Activated CD8-positive, alpha-beta memory T cell treated with anti-CD3 and anti-CD28 coated beads, Interleukin-2, amount 10 ng/mL, durations not matched to agents 7 days and 5 days (primary cell): ENCODE results near the gene TKT. TPM values are rescaled to one million over a fixed set of nuclear protein-coding genes. Genes with fewer than 3 reads are reported as not detected.

ENCODE experiments used
- ATAC-seq: fragments of 150-1000 bp; cut with Tn5 transposase; one replicate; pipeline ENCODE4 v1.10.0; 2021; ENCODE audit warnings: moderate library complexity
- CTCF ChIA-PET: fragments of 350-600 bp; sonication (Branson Sonifier 250); formaldehyde crosslinking; loops from one replicate; lab custom pipeline; 2021; ENCODE audit warnings: antibody characterized with exemption; lab: Charles Lee
- DNase-seq: peaks from one replicate; pipeline ENCODE4 v3.0.0-alpha.2; 2020
- H3K27ac Mint-ChIP-seq: one replicate; pipeline ENCODE4 v1.8.0; 2021; ENCODE audit warnings: mild to moderate bottlenecking, mixed read lengths
- H3K27me3 Mint-ChIP-seq: one replicate; pipeline ENCODE4 v1.8.0; 2021; ENCODE audit warnings: mixed read lengths
- H3K36me3 Mint-ChIP-seq: one replicate; pipeline ENCODE4 v1.8.0; 2021; ENCODE audit warnings: mild to moderate bottlenecking, mixed read lengths
- H3K4me1 Mint-ChIP-seq: one replicate; pipeline ENCODE4 v1.8.0; 2021; ENCODE audit warnings: mixed read lengths
- H3K4me3 Mint-ChIP-seq: one replicate; pipeline ENCODE4 v1.8.0; 2021; ENCODE audit warnings: mild to moderate bottlenecking, moderate library complexity, mixed read lengths
- H3K9me3 Mint-ChIP-seq: one replicate; pipeline ENCODE4 v1.8.0; 2022; ENCODE audit warnings: low read depth, mixed read lengths
- total RNA-seq, 2 experiments: library from RNA; stranded (reverse); gene quantifications; one replicate each; pipeline ENCODE4 v1.2.3, GENCODE V29; 2021

TKT gene
- total RNA-seq, 2 experiments from 2014 or later, result 226 to 231 TPM

- Mint-ChIP-seq H3K4me3 (no peak overlapping the region), H3K36me3 (no peaks in the 10 kb centered on the region), H3K4me1 (no peaks in the 10 kb centered on the region), H3K27ac (no peak overlapping the region), H3K27me3 (peaks cover 6% of the 10 kb centered on the region), H3K9me3 (no peaks in the 10 kb centered on the region)
- CTCF ChIA-PET, result interaction anchor here (1.0 to 2.1 kb wide), 3 partner anchors 66 to 68 kb away, joined by 3 to 6 read pairs (median 4); no protein-coding TSS in a partner anchor
- no peak for DNase-seq
- no peak for ATAC-seq
Observed at GRCh38 chr3:53202331-53203015, 53.3 kb downstream of the TKT start.

- Mint-ChIP-seq H3K27ac (no peak overlapping the region), H3K27me3 (no peaks in the 10 kb centered on the region), H3K4me3 (no peak overlapping the region), H3K9me3 (no peaks in the 10 kb centered on the region), H3K36me3 (no peaks in the 10 kb centered on the region), H3K4me1 (peaks cover 7% of the 10 kb centered on the region)
- CTCF ChIA-PET, result interaction anchor here (0.8 to 2.1 kb wide), 6 partner anchors 9 to 88 kb away, joined by 3 to 7 read pairs (median 4); partner anchors contain the start of gene PRKCD
- ATAC-seq, result no peak
- no peak for DNase-seq
Observed at GRCh38 chr3:53200501-53201498, 55.0 kb downstream of the TKT start.

- no peak for DNase-seq
- CTCF ChIA-PET, result interaction anchor here (0.7 to 1.7 kb wide), 4 partner anchors 21 to 89 kb away, joined by 3 to 4 read pairs (median 3); partner anchors contain the start of gene PRKCD
- Mint-ChIP-seq H3K27me3 (no peaks in the 10 kb centered on the region), H3K9me3 (no peaks in the 10 kb centered on the region), H3K4me3 (no peak overlapping the region), H3K27ac (no peak overlapping the region), H3K36me3 (no peaks in the 10 kb centered on the region), H3K4me1 (peaks cover 11% of the 10 kb centered on the region)
- ATAC-seq, result no peak
Observed at GRCh38 chr3:53199834-53200233, 56.0 kb downstream of the TKT start.

GRCh38 chr3:53198996-53199395 is 56.8 kb downstream of the TKT start:
- Mint-ChIP-seq H3K4me3 (no peak overlapping the region), H3K27me3 (no peaks in the 10 kb centered on the region), H3K27ac (no peak overlapping the region), H3K4me1 (peaks cover 11% of the 10 kb centered on the region), H3K9me3 (no peaks in the 10 kb centered on the region), H3K36me3 (no peaks in the 10 kb centered on the region)
- CTCF ChIA-PET, result interaction anchor here (0.7 to 1.9 kb wide), 3 partner anchors 65 to 88 kb away, joined by 3 to 7 read pairs (median 4); no protein-coding TSS in a partner anchor
- DNase-seq (no peak), ATAC-seq (no peak)

GRCh38 chr3:53198256-53198977 is 57.4 kb downstream of the TKT start:
- Mint-ChIP-seq H3K27me3 (no peaks in the 10 kb centered on the region), H3K27ac (no peak overlapping the region), H3K36me3 (no peaks in the 10 kb centered on the region), H3K4me3 (no peak overlapping the region), H3K4me1 (peaks cover 11% of the 10 kb centered on the region), H3K9me3 (no peaks in the 10 kb centered on the region)
- CTCF ChIA-PET, result interaction anchor here (1.0 to 4.6 kb wide), 4 partner anchors 64 to 87 kb away, joined by 4 to 67 read pairs (median 6); no protein-coding TSS in a partner anchor
- ATAC-seq (no peak), DNase-seq (no peak)

GRCh38 chr3:53196575-53197407 is 59.0 kb downstream of the TKT start:
- H3K4me3 Mint-ChIP-seq, result no peak overlapping the region
- H3K4me1 Mint-ChIP-seq, result peaks cover 18% of the 10 kb centered on the region
- CTCF ChIA-PET, result interaction anchor here (0.8 to 4.6 kb wide), 31 partner anchors 8 to 155 kb away, joined by 3 to 165 read pairs (median 6); partner anchors contain the start of genes DCP1A, PRKCD and RFT1

GRCh38 chr3:53195602-53196574 is 59.9 kb downstream of the TKT start:
- no peaks in the 10 kb centered on the region for H3K27me3 Mint-ChIP-seq
- H3K4me3 Mint-ChIP-seq, result no peak overlapping the region
- CTCF ChIA-PET, result interaction anchor here (0.6 to 4.6 kb wide), 34 partner anchors 8 to 156 kb away, joined by 3 to 165 read pairs (median 5); partner anchors contain the start of genes DCP1A, PRKCD and RFT1
- H3K36me3 Mint-ChIP-seq, result peaks cover 3% of the 10 kb centered on the region
- ATAC-seq (peak; percentile 83), DNase-seq (peak; percentile 62)
- H3K9me3 Mint-ChIP-seq, result no peaks in the 10 kb centered on the region
- H3K27ac Mint-ChIP-seq, result no peak overlapping the region
- H3K4me1 Mint-ChIP-seq, result peaks cover 18% of the 10 kb centered on the region

More at GRCh38 chr3:53196575-53197407, 59.0 kb downstream of the TKT start:
- ATAC-seq (no peak), DNase-seq (peak; percentile 63)
- Mint-ChIP-seq H3K36me3 (peaks cover 3% of the 10 kb centered on the region), H3K27ac (no peak overlapping the region), H3K27me3 (no peaks in the 10 kb centered on the region), H3K9me3 (no peaks in the 10 kb centered on the region)

- Mint-ChIP-seq H3K4me1 (peaks cover 18% of the 10 kb centered on the region), H3K27me3 (no peaks in the 10 kb centered on the region), H3K4me3 (no peak overlapping the region), H3K36me3 (peaks cover 4% of the 10 kb centered on the region), H3K27ac (no peak overlapping the region), H3K9me3 (no peaks in the 10 kb centered on the region)
- DNase-seq (no peak), ATAC-seq (no peak)
- CTCF ChIA-PET, result interaction anchor here (0.8 to 4.6 kb wide), 15 partner anchors 9 to 85 kb away, joined by 3 to 165 read pairs (median 8); partner anchors contain the start of genes PRKCD and RFT1
Observed at GRCh38 chr3:53195066-53195450, 60.8 kb downstream of the TKT start.

- H3K4me3 Mint-ChIP-seq, result no peak overlapping the region
- H3K9me3 Mint-ChIP-seq, result no peaks in the 10 kb centered on the region
- H3K36me3 Mint-ChIP-seq, result peaks cover 7% of the 10 kb centered on the region
- no peaks in the 10 kb centered on the region for H3K27me3 Mint-ChIP-seq
- CTCF ChIA-PET, result interaction anchor here (0.8 to 4.6 kb wide), 11 partner anchors 9 to 85 kb away, joined by 3 to 165 read pairs (median 12); partner anchors contain the start of gene RFT1
- no peak overlapping the region for H3K27ac Mint-ChIP-seq
- peaks cover 18% of the 10 kb centered on the region for H3K4me1 Mint-ChIP-seq
- no peak for DNase-seq
- no peak for ATAC-seq
Observed at GRCh38 chr3:53194210-53195065, 61.4 kb downstream of the TKT start.

GRCh38 chr3:53193466-53194209 is 62.2 kb downstream of the TKT start:
- H3K4me3 Mint-ChIP-seq, result no peak overlapping the region
- no peak for ATAC-seq

More at GRCh38 chr3:53193466-53194209, 62.2 kb downstream of the TKT start:
- no peaks in the 10 kb centered on the region for H3K27me3 Mint-ChIP-seq
- H3K4me1 Mint-ChIP-seq, result peaks cover 18% of the 10 kb centered on the region
- peaks cover 7% of the 10 kb centered on the region for H3K36me3 Mint-ChIP-seq
- DNase-seq, result no peak
- CTCF ChIA-PET, result interaction anchor here (1.4 to 4.6 kb wide), 5 partner anchors 60 to 83 kb away, joined by 5 to 165 read pairs (median 20); partner anchors contain the start of gene RFT1
- H3K9me3 Mint-ChIP-seq, result no peaks in the 10 kb centered on the region
- H3K27ac Mint-ChIP-seq, result no peak overlapping the region
